Activated CD4-positive, alpha-beta T cell treated with anti-CD3 and anti-CD28 coated beads, Interleukin-2, Interleukin-4, amounts not matched to agents 100 ng/mL and 50 ng/mL, durations not matched to agents 16 hours and 8 hours (primary cell): ENCODE results near the gene OSBP2.

Source experiments
- DNase-seq: peaks from one replicate; pipeline ENCODE4 v3.0.0-alpha.2; 2020; ENCODE audit warnings: low spot score

The OSBP2 gene

DNA sequence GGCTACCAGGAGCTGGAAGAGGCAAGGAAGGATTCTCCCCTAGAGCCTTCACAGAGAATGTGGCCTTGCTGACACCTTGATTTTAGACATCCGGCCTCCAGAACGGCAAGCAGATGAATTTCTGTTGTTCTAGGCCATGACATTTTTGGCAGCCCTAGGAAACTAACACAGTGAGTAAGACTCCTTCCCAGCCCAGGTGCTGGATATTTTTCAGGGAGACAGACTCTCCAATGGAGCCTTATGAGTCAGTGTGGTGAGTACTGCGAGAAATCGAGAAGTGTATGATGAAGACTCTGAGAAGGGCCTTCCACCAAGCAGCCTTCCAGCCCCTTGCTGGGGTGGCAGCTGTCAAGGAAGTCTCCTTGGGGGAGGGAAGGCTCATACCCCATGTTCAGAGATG, 114.4 kb downstream of the OSBP2 start:
- DNase-seq, result no peak

DNA sequence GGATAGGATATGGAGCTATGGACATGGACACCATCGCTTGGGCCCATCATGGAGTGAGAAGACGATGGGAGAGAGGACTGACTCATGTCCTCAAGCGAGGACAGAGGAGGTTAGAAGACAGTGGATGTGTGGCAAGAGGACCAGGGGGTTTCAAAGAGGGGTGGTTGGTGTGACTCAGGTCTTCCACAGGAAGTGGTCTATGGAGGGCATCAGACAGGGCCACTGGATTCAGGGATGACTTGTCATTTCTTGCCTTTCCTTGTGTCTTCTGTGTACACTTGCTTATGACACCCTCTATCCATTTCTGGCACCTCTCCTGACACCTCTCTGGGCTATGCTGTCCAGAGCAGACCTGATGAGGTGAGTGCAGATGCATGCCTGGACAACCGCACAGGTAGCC, 115.4 kb downstream of the OSBP2 start:
- no peak for DNase-seq

DNA sequence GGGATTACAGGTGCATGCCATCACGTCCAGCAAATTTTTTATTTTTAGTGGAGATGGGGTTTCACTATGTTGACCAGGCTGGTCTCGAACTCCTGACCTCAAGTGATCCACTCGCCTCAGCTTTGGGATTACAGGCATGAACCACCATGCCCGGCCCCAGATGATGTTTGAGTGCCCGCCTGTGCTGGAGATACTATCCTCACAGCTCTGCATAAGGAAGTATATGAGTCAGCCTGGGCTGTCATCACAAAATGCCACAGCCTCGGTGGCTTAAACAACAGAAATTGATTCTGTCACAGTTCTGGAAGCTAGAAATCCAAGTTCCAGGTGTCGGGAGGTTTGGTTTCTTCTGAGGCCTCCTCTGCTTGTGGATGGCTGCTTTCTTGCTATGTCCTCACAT, 119.3 kb downstream of the OSBP2 start:
- DNase-seq, result no peak

DNA sequence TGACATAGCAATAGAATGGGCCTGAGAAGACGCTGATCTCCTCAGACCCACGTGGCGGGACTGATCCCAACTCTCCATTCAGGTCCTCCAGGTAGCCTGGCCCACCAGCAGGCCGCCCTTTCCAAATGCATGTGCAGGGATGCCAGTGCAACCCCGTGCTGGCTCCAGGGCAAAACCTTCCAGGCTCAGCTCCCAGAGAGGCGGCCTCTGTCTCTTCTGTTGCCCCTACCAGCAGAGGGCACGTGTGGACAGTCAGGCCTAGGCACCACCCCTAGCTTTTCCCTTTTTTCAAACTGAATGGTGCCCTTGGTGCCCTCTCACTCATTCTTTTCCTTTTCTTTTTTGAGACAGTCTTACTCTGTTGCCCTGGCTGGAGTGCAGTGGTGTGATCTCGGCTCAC, 121.7 kb downstream of the OSBP2 start:
- no peak for DNase-seq

DNA sequence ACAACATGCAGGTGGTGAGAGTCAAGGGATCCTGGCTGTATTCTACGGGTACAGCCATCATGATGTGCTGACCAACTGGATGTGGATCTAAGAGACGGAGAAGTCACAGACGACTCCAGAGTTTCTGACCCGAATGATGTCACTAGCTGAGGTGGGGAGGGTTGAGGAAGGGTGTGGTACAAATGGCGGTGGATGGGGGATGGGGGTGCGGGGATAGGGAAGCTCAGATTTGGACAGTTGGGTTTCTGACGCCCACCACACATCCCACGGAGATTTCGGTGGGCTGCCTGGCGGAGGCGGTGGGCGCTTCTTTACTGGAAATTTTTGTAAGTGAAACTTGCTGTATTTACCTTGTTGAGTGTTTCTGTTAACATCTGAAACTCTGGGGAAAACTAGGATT, 126.7 kb downstream of the OSBP2 start:
- no peak for DNase-seq

DNA sequence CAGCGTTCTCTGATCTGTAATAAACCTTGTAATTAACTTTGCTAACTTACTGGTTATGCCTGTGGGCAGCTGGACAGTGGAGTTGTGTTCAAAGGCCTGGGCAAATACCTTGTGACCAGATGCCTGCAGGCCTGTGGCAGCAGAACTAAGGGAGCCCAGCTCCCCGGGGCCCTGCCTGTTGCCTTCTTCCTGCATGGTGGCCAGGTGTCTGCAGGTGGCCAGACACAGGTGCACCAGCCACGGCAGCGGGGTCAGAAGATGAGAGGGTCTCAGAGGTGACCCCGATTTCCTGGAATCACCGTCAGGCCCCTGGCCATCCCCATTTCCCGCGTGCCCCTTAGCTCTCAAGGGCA, 127.2 kb downstream of the OSBP2 start:
- DNase-seq, result no peak

DNA sequence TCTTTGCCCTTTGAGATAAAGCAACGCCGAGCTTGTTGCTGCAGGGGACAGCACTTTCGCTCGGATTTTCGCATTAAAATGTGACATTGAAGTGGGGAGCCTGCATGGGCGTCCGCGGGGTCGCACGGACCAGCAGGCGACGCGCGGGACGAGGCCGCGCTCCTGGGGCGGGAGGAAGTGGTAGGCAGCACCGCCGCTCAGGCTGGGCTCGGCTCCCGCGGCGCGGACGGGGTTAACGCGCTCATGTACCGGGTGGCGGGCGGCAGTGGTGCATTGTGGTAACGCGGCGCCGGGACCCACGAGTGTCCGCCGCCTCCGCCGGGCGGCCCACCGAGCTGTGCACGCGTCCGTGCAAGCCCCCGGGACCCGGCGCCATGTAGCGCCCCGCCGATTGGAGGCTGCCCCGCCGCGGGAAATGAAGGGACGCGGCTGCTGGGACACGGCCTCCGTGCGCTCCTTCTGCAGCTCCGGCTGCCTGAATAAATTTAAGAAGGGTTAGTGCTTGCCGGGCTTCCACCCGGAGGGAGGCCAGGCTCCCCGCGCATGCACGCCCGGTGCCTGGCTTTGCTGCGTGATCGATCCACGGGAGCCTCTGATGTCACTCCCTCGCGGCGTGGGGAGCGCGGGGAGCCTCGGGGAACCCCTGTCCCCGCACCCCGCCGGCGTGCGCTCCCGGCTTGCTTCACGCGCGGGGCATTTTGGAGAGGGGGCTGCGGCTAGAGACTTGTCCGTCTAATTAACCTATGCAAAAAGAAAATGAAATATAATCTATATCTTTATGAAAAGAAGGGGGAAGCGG, 127.7 kb downstream of the OSBP2 start:
- no peak for DNase-seq

DNA sequence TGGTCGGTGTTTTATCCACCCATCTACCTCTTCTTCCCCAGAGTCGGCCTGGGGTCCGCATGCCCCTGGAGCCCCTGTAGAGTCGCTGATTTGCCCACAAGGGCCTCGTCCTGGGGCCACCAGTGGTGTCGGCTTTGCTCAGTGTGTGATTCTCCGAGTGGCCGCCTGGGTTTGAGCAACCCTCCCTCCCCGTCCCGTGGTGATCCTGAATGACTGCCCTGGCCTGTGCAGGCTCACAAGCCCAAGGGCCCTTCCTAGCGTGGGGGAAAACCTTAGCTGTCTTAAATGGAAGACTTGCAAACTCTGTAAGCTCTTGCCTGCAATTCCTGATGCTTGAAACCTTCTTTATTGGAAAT, 128.3 kb downstream of the OSBP2 start:
- no peak for DNase-seq

DNA sequence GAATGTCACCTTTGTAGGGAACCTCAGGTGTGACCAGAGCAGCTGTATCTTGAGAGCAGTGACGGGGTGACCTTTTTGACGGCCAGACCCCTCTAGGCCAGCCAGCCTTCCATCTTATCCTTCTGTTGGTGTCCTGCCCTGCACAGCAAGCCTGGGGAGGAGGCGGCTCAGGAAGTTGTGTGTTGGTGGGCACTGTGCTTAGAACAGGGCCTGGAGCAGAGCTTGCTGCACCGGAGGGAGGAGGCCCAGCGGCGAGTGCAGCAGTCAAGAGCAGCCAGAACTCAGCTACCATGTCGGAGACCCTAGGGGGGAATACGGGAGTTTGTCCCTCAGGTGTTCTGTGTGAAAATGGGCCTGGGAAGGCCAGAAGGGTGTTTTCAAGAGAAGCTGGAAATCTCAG, 129.4 kb downstream of the OSBP2 start:
- DNase-seq, result no peak

DNA sequence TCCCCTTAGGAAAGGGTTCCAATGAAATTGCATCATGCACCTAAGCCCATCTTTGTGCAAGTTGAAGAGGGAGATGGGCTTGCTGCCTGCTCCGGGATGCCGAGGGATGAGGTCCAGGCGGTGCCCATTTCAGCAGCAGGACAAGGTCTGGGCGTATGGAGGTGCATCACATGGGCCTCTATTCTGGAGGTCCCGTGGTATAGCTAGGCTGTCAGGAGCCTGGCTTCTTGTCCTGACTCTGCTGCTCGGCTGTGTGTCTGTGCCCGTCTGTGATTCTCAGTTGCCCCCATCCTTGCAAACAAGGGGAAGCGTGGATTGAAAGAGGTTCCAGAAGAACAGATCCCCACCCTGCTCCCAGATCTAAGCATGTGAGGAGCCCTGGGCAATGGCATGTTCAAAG, 130.0 kb downstream of the OSBP2 start:
- no peak for DNase-seq

DNA sequence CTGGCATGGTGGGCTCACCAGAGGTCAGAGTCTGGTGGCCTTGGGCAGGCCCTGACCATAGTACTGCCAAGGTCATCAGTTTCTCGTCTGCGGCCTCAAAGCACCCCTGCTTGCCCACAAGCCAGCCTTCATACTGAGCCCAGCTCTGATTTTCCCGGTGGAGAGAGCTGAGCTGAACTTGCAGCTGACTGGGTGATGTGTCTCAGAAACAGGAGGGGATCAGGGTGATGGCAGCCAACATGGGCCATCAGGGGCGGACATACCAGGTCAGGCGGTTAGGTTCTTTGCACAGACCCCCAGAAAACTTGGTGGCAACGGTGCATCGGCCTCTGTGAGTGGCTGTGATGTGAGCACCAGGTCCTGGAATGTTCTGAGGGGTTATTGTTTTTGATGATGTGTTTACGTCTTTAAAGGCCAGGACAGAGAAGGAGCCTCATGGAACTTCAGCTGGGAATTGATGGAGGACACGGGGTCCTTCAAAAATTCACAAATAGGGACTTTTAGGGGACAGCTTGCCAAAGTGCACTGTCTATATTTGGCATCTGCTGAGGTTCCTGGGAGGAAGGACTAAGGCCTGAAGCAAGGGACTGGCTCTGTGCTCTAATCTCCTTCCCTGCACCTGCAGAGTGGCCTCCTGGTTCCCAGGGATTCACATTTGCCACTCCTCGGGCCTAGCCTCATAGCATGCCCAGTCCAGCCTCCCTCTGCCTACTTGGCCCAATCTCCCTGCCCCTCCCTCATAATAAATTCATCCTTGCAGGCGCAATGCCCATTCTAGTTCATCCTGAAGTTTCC, 131.2 kb downstream of the OSBP2 start:
- no peak for DNase-seq

DNA sequence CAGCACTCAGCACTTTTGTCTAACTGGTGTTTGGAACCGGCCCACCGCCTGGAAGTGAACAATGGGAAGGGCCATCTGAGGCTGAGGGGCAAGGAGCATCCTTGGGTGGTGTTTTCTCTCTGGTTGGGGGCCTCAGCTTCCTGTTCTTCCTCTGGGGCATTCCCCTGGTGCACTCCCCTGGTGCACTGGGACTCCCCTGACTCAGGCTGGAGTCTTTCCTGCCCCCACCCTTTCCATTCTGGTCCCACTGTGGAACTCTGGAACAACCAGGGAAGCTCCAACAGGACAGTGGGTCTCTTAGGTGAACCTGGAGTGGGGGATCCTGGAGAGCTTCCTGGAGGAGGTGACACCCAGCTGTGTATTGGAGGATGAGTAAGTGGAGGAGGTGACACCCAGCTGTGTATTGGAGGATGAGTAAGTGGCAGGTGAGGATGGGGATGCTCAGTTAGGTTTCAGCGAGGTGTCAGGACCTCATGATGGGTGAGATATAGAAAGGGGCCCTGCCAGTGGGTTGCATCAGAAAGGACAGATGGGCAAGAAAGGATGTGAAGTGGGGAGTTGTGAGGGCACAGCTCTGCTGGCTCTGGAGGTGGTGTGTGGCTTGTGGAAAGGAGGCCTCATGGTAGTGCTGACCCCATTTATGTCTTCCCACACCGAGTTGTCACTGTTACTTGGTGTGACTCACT, 132.1 kb downstream of the OSBP2 start:
- DNase-seq, result no peak

DNA sequence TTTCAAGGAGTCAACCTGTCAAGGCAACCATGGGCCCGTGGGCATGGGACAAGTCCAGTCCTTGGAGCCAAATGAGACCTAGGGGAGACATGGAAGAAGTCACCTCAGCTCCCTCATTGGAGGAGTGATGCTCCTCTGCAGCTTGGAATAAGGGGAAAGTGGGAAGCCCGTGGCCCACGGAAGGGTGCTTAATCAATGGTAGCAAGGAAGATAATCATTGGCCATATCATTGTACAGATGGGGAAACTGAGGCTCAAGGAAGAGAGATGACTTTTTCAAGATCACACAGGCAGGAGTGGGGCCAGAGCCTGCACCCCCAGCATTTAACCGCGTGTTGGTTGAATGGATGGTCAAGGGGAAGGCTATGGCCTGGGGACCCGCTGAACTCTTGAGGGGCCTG, 133.0 kb downstream of the OSBP2 start:
- DNase-seq, result no peak

DNA sequence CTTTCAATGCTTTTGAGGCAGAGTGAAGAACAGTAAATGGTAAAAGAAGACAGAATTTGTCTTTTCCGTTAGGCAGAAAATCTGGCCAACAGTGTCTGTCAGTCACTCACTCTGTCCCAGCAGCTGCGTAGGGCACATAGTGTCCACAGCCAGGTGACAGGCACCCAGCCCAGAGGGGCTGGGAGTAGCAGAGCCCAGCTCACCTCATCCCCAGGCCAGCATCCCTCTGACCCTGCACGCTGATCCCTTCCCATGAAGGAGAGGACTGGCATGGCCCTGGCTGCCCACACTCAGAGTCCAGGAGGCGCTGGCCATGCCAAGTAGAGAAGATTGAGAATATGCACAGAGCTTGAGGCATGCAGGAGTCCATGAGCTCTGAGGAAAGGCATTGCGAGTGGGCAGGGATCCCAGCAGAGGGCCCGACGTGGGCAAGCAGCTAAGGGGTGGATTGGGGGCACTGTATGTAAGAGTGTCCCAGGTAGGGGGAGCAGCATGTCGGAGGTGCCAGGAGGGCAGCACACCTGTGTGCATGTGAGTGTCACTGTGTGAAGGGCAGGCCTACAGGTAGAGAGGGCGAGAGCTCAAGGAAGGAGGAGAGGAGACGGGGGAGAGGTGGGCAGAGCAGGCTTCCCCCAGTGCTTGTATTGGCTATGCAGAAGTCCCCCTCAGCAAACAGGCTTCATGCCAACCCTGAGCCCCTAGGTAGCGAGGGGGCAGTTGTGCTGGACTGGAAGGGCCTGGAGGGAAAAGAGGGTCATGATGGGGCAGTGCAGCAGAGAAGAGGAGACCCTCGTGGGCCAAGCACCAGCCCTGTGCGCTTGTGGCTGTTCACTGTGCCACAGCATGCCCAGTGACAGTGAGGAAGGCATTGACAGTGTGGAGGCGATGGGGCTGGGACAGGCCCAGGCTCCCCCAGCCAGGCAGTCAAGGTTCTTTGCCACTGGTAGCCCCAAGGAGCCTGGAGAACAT, 133.8 kb downstream of the OSBP2 start:
- DNase-seq, result no peak

DNA sequence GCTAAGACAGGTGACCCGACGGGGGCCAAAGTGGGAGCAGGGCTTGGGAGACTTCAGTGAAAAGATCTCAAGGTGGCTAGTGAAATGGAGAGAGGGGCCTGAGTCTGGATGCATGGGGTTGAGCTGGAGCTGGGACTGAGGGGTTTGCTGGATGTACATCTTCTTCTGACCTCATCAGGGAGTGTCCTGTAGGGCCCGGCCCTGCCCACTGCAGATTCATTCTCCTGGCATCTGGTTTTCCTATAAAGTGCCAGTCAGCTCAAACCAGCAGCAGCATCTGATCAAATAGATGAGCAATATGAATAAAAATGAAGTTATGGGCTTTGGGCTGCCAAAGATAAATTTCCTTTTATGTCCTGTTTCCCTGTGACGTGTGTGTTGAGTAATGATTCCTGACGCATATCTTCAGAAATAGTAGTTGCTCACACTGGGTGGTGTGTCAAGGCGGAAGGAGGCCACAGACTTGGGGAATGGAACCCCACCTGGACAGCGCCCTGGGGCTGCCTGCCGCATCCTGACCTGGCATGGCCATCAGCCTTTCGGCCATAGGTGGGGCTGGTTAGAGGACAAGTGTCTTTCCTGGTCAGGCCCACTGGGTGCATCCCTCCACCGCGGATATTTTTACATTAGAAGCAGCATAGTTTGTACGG, 135.4 kb downstream of the OSBP2 start:
- no peak for DNase-seq

DNA sequence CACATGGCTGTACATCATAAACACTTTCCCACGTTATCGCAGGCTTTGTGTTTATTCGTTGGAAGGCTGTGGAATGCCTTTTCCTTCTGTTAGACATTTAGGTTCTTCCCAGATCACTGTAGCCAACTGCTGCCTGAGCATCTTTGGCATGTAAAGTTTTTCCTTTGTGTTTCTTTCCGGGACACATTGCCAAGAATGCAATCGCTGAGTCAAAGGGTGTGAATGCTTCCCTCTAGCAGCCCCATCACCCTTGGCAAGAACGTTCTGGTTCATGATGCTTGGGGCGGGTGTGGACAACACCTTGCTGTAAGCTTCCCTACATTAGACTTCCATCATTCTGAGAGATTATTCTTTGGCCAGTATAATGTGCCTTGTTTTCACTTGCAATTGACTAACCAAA, 136.2 kb downstream of the OSBP2 start:
- DNase-seq, result no peak

DNA sequence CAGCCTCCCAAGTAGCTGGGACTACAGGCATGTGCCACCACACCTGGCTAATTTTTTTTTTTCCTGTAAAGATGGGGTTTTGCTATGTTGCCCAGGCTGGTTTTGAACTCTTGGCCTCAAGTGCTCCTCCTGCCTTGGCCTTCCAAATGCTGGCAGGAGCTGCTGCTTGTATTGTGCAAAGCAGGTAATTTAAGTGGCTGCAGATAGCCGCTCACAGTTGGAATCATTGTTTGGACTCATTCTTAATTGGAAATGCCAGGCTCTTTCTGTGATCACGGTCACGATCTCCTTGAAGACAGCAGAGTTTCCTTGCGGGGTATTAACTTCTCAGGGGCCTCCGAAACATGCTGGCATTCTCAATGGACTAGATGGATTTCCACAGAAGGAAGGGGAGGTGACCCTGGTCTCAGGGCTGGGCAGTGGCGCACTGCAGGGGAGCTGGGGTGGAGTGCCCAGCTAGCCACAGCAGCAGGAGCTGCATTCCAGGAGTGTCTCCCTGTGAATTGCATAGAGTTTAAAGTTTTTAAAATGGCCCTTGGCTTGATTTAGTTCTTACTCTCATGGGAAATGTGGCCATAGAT, 137.8 kb downstream of the OSBP2 start:
- DNase-seq, result no peak

DNA sequence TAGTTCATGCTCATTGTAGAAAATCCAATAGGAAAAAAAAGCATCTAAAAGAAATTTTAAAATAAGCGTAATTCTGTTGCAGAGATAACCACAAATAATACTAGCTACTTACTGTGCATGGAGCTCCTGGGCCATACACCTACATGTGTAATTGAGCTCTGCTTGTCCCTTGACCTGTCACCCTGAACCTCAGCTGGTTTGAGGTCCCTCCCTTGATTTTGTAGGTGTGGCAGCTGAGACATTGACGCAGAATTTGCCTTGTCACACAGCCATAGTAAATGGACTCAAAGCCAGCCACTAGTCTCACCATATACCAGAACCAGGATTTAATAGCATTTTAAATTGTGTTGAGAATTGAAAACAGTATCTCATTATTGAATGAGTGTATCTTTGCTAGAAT, 138.6 kb downstream of the OSBP2 start:
- no peak for DNase-seq

DNA sequence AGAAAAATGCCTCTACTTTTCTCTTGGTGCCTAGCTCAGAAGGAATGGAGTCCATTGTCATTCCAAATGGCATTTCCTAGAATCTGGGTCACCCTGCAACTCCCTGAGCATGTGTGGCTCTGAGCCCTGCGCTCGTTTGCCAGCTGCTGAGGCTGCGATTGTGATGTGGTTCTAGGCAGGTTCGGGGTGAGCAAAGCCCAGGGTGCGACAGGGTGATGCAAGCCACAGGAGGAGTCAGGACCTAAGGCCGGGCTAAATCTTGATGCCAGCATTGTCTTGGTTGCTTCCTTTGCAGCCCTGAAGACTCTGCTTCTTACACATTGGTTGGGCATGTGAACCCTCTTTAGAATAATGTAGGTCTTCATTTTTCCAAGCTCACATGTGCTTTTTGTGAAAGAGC, 142.9 kb downstream of the OSBP2 start:
- DNase-seq, result no peak

DNA sequence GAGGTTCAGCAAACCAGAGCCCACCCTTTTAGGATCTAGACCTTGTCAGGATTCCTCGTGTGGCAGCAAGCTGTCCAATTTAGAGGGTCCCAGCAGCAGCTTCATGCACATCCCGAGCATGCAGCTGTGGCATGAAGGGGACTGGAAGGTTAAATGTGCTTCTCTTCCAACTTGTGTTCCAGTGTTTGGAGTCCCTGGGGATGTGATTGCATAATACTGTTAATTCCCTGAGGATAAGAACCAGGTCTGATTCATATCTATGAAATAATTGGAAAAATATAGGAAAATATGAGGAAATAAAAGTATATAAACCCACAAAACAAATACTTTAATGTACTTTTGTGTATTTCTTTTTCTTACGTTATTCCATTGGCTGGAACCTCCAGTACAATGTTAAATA, 143.4 kb downstream of the OSBP2 start:
- no peak for DNase-seq

DNA sequence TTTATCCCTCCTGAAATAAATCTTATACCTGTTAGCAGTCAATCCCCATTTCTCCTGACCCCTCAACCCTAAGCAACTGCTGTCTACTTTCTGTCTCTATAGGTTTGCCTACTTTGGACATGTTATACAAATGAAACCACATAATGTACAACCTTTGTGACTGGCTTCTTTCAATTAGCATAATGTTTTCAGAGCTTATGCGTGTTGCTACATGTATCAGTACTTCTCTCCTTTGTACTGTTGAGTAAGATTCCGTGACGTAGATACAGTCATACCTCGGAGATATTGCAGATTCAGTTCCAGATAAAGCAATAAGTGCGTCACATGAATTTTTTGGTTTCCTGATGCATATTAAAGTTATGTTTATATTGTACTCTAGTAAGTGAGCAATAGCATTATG, 146.6 kb downstream of the OSBP2 start:
- no peak for DNase-seq
